ENCODE measurements around the gene OR4E1.

DNA sequence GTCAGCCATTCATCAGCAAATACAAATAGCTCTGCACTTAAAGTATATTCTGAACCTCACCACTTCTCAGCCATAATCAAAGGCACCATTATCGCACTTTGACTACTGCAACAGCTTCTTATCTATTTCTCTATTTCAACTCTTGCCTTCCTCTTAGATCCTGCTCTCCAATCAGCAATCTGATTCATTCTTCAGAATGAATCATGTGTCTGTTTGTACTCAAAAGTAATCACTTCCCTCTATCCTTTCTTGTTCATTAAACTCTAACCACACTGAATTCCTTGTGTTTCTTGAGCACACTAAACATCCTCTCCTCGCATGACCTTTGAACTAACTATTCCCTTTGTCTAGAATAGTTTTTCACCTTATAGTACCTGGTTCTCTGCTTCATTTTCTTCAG is 12.8 kb upstream of the OR4E1 start:
- no peak for TF ChIP-seq GATA3 (IDR thresholded peaks at IDR 0.05; ENCODE audit: low read depth, low read length)
- no peak for TF ChIP-seq GATA2 (IDR thresholded peaks at IDR 0.05; ENCODE audit: low read depth, low read length)
